Neutrophil (primary cell): ENCODE data around the gene DOC2B.

Source experiments
- H3K27ac ChIP-seq: fragments of 200-600 bp; sonication (generic); 2 replicates; pipeline ENCODE4 v1.5.1; 2016; ENCODE audit warnings: mild to moderate bottlenecking, moderate library complexity
- H3K27me3 ChIP-seq: fragments of 200-600 bp; sonication (generic); 2 replicates; pipeline ENCODE4 v1.6.0; 2016; ENCODE audit warnings: mild to moderate bottlenecking
- H3K36me3 ChIP-seq: fragments of 200-600 bp; sonication (generic); 2 replicates; pipeline ENCODE4 v1.5.1; 2017
- H3K4me1 ChIP-seq, 2 experiments: fragments of 200-600 bp in 1 of 2; sonication (generic) in 1 of 2; 1 replicate in 1 of 2; 2 replicates in 1 of 2; pipeline versions ENCODE4 v1.5.1 to v1.6.1; 2013 to 2016; ENCODE audit warnings: low read depth in 1 of 2, low read length in 1 of 2, mild to moderate bottlenecking in 1 of 2, moderate library complexity in 1 of 2; ENCODE audit not compliant: control insufficient read depth in 1 of 2, insufficient read depth in 1 of 2
- H3K4me3 ChIP-seq, 2 experiments: fragments of 200-600 bp in 1 of 2; sonication (generic) in 1 of 2; 1 replicate in 1 of 2; 2 replicates in 1 of 2; pipeline ENCODE4 v1.5.1; 2013 to 2016; ENCODE audit warnings: low read depth in 1 of 2, low read length in 1 of 2, mild to moderate bottlenecking in 1 of 2, moderate library complexity in 1 of 2
- H3K9me3 ChIP-seq: fragments of 200-600 bp; sonication (generic); 2 replicates; pipeline ENCODE4 v1.5.1; 2016
- CTCF ChIP-seq: fragments of 200-600 bp; sonication (generic); IDR thresholded peaks from 2 replicates; pipeline ENCODE4 v1.5.1; 2016; ENCODE audit warnings: antibody characterized with exemption

Gene DOC2B

DNA sequence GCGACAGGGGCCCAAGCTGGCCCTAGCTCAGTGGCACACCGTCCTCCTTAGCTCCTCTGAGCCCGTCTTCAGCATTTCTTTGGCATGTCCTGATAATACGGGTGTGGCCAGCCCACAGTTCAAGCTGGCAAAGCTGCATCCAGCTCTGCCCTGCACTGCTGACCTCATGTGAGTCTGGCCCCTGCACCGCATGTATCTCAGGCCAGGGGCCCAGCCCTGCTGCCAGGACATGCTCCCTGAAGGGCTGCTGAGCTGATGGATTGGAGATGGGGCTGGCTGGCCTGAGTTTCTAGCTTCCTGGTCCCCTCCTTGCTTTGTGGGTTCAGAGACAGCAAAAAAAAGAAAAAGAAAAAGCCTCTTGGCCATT is 2.4 kb downstream of the DOC2B start:
- no peak overlapping the region for H3K27ac ChIP-seq
- H3K4me3 ChIP-seq = no peak overlapping the region
- TF ChIP-seq CTCF = no peak
- no peaks in the 10 kb centered on the region for H3K36me3 ChIP-seq
- H3K4me1 ChIP-seq = peaks cover 42 to 43% of the 10 kb centered on the region in 2 experiments
- peaks cover 46% of the 10 kb centered on the region for H3K27me3 ChIP-seq
- no peaks in the 10 kb centered on the region for H3K9me3 ChIP-seq

GRCh38 chr17:178292-179065 is 3.0 kb downstream of the DOC2B start:
- Histone ChIP-seq H3K4me3 (no peak overlapping the region), H3K36me3 (no peaks in the 10 kb centered on the region), H3K9me3 (no peaks in the 10 kb centered on the region), H3K27me3 (peaks cover 46% of the 10 kb centered on the region), H3K27ac (no peak overlapping the region), H3K4me1 (peaks cover 36 to 37% of the 10 kb centered on the region in 2 experiments)
- TF ChIP-seq CTCF = no peak

GRCh38 chr17:177762-178161 is 3.7 kb downstream of the DOC2B start:
- no peak overlapping the region for H3K4me3 ChIP-seq
- no peak overlapping the region for H3K27ac ChIP-seq
- H3K36me3 ChIP-seq = no peaks in the 10 kb centered on the region
- H3K4me1 ChIP-seq = peaks cover 29 to 30% of the 10 kb centered on the region in 2 experiments
- no peak for TF ChIP-seq CTCF
- no peaks in the 10 kb centered on the region for H3K9me3 ChIP-seq
- H3K27me3 ChIP-seq = peaks cover 46% of the 10 kb centered on the region

GRCh38 chr17:177155-177554 is 4.3 kb downstream of the DOC2B start:
- Histone ChIP-seq H3K4me1 (peaks cover 23 to 24% of the 10 kb centered on the region in 2 experiments), H3K27me3 (peaks cover 41% of the 10 kb centered on the region), H3K4me3 (no peak overlapping the region), H3K36me3 (no peaks in the 10 kb centered on the region), H3K27ac (no peak overlapping the region), H3K9me3 (no peaks in the 10 kb centered on the region)
- TF ChIP-seq CTCF = no peak

DNA sequence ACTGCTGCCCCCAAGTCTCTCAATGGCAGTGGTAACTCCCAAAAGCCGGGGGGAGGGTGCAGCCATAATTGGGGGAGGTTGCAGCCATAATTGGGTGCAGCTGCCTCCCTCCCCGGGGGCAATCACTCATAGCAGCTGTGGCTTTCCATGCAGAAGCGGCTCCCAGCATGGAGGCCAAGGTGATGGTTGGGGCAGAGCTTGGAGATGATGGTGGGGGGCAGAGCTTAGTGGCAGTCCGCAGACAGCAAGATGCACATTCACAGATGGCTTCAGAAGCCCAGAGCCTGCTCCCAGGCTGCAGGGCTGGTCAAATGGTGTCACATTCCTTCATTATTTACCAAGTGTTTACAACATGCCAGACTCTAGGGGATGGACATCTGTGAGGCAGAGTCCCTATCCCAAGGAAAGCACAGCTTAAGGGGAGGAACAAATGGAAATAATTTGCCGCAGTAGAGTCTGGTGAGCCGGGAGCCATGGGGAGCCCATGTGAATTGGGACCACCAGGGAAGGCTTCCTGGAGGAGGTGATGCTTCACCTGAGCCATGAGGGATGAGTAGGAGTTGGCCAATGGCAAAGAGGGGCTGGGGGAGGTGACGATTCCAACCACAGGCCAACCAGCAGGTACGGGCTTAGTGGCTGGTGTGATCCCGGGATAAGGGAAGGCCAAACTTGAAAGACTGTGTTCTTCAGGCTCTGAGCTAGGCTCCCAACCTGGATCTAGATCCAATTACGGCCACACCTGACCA is 8.1 kb downstream of the DOC2B start:
- Histone ChIP-seq H3K4me1 (no peaks in the 10 kb centered on the region), H3K36me3 (no peaks in the 10 kb centered on the region), H3K27ac (no peak overlapping the region), H3K27me3 (peaks cover 6% of the 10 kb centered on the region), H3K9me3 (no peaks in the 10 kb centered on the region), H3K4me3 (no peak overlapping the region)
- TF ChIP-seq CTCF = no peak
